Tracheal epithelial cell (primary cell): ENCODE results near the gene MPP4. TPM values are rescaled to one million over a fixed set of nuclear protein-coding genes. Genes with fewer than 3 reads are reported as not detected.

ENCODE experiments used
- total RNA-seq: library from RNA; depleted of rRNA; stranded (reverse); fragments of >200 nt; gene quantifications from 2 replicates; pipeline ENCODE4 v1.2.1, GENCODE V29; 2014

Gene MPP4, protein sequence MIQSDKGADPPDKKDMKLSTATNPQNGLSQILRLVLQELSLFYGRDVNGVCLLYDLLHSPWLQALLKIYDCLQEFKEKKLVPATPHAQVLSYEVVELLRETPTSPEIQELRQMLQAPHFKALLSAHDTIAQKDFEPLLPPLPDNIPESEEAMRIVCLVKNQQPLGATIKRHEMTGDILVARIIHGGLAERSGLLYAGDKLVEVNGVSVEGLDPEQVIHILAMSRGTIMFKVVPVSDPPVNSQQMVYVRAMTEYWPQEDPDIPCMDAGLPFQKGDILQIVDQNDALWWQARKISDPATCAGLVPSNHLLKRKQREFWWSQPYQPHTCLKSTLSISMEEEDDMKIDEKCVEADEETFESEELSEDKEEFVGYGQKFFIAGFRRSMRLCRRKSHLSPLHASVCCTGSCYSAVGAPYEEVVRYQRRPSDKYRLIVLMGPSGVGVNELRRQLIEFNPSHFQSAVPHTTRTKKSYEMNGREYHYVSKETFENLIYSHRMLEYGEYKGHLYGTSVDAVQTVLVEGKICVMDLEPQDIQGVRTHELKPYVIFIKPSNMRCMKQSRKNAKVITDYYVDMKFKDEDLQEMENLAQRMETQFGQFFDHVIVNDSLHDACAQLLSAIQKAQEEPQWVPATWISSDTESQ
- not detected in 2 replicates for total RNA-seq

DNA sequence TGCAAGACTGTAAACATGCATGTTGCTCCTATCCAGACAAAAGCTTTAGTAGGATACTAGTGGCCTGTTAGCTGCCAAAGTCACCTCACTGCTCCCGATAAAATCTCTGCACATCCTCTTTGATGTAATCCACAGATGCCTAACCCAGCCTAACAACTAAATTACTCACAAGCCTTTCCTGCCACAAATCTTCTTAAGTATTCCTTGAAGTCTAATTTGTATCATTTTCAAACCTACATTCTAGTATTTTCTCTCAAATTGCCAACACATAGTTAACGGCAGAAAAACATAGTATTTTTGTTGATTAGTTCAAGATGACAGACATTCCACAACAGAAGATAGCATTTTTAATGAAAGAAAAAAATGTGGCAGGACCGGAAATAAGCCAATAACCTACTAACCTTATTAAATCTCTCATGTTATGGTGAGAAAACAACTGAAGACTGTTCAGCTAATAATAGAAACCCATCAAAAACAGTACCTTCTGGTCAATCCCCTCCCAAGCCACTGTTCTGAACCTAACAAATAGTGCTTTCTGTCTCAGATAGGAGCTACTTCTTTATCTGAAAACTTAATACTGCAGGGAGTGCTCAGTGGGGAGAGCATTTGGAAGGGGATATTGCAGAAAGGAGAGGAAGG, at the start of gene MPP4:
MPP4 (minus strand) TSS at position 57 of the 639 bp plus-strand sequence. CDS start 4,690 bp downstream, outside the sequence.

DNA sequence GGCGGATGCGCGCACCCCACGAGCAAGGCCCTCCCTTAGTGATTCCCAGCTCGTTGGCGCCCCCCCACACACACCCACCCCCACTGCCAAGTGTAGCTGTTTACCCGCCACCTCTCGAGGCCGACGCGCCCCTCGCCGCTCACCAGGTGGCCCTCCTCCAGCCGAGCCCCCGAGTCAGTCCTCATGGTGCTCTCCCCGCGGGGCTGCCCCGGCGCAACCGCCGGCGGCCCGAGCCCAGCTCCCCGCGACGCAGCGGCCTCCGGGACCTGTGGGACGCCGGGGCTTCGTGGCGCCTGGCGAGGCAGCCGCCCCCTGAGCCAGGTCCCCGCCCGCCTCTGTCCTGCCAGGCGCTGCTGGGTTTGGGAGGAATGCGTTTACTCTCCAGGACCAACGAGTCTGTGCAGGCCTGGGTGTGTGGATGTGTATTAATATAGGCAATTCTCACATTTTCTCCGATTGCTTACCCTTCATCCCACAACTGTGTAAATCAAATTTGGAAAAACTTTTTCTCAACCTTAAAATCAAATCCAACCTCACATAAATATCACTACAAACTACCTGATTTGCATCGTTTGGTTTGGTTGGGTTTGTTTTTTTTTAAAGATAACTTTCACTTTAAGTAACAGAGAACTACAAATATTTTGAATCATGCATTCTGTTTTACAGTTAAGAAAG, 55.1 kb downstream of the MPP4 start, which contains the start of gene TMEM237:
TMEM237 (minus strand) TSS at position 288 of the 675 bp plus-strand sequence; CDS start at position 185, 103 bp downstream.

Other genes with a start within 250 kb of the MPP4 start
- gene TRAK2, start 247.2 kb downstream of the MPP4 start, total RNA-seq = 8.7 and 15.2 TPM in 2 replicates
- 20.7 and 23.9 TPM in 2 replicates for gene STRADB, start 246.9 kb downstream of the MPP4 start, total RNA-seq
- gene TMEM237, start 55.1 kb downstream of the MPP4 start, total RNA-seq = 24.5 and 26.7 TPM in 2 replicates
- gene ALS2, start 82.3 kb upstream of the MPP4 start, total RNA-seq = 16.0 and 26.3 TPM in 2 replicates
- gene CDK15, start 107.9 kb upstream of the MPP4 start, total RNA-seq = 0.24 TPM in 1 of 2 replicates, not detected in the other